SK-N-SH treated with all-trans-retinoic acid at 6 μM for 48 hours (cell line): ENCODE data around the gene ATP6V1G1.

ENCODE experiments used
- ARNTL ChIP-seq: fragments of 450-650 bp; formaldehyde crosslinking; IDR thresholded peaks from 2 replicates; pipeline ENCODE4 v1.5.0; 2020; ENCODE audit warnings: low read depth, mild to moderate bottlenecking, moderate library complexity, borderline replicate concordance
- CSRNP3 ChIP-seq: fragments of 250-450 bp; sonication (Bioruptor Pico); IDR thresholded peaks from 2 replicates; pipeline ENCODE4 v1.5.1; 2021; ENCODE audit warnings: mild to moderate bottlenecking, moderate library complexity
- PATZ1 ChIP-seq: fragments of 250-450 bp; sonication (Bioruptor Pico); IDR thresholded peaks from 2 replicates; pipeline ENCODE4 v1.8.0; 2020; ENCODE audit warnings: mild to moderate bottlenecking, moderate library complexity, borderline replicate concordance
- RARB ChIP-seq: fragments of 250-450 bp; sonication (Bioruptor Pico); IDR thresholded peaks from 2 replicates; pipeline ENCODE4 v1.8.0; 2021; ENCODE audit warnings: mild to moderate bottlenecking, moderate library complexity
- TCF4 ChIP-seq: fragments of 250-450 bp; sonication (Bioruptor Pico); IDR thresholded peaks from 2 replicates; pipeline ENCODE4 v1.8.0; 2021; ENCODE audit warnings: mild to moderate bottlenecking, moderate library complexity, borderline replicate concordance
- TSHZ2 ChIP-seq: fragments of 250-450 bp; sonication (Bioruptor Pico); IDR thresholded peaks from 2 replicates; pipeline ENCODE4 v1.5.0; 2020; ENCODE audit warnings: mild to moderate bottlenecking, moderate library complexity
- ZC3H10 ChIP-seq: fragments of 250-450 bp; sonication (Bioruptor Pico); IDR thresholded peaks from 2 replicates; pipeline ENCODE4 v1.5.1; 2021; ENCODE audit warnings: mild to moderate bottlenecking, moderate library complexity
- ZFP30 ChIP-seq: fragments of 450-650 bp; formaldehyde crosslinking; IDR thresholded peaks from 2 replicates; pipeline ENCODE4 v1.5.0; 2022; ENCODE audit warnings: mild to moderate bottlenecking, moderate library complexity

- TF ChIP-seq PATZ1 (CRISPR knock-in tag) (no peak), CSRNP3 (CRISPR knock-in tag) (no peak), RARB (CRISPR knock-in tag) (no peak), TCF4 (no peak), TSHZ2 (CRISPR knock-in tag) (no peak), ZC3H10 (CRISPR knock-in tag) (no peak), ZFP30 (CRISPR knock-in tag) (no peak), ARNTL (no peak)
Observed at GRCh38 chr9:114631166-114631565, 43.6 kb downstream of the ATP6V1G1 start.
